KMS-11 (cell line): Measurements from ENCODE around the gene MTUS2.

Source experiments
- H2AFZ ChIP-seq: fragments of 200-600 bp; sonication (generic); 2 replicates; pipeline ENCODE4 v1.6.1; 2016; ENCODE audit warnings: antibody characterized with exemption, mixed run types, low read depth
- H3K27ac ChIP-seq: fragments of 200-600 bp; sonication (generic); 2 replicates; pipeline ENCODE4 v1.6.1; 2016; ENCODE audit warnings: mild to moderate bottlenecking, mixed run types
- H3K27me3 ChIP-seq: fragments of 200-600 bp; sonication (generic); 2 replicates; pipeline ENCODE4 v1.6.1; 2017; ENCODE audit warnings: mild to moderate bottlenecking, low read depth, mixed run types, moderate library complexity; ENCODE audit not compliant: insufficient read depth
- H3K36me3 ChIP-seq: fragments of 200-600 bp; sonication (generic); 2 replicates; pipeline ENCODE4 v1.6.1; 2017; ENCODE audit warnings: mild to moderate bottlenecking, mixed run types; ENCODE audit not compliant: insufficient read depth
- H3K4me1 ChIP-seq: fragments of 200-600 bp; sonication (generic); 2 replicates; pipeline ENCODE4 v1.6.1; 2016; ENCODE audit warnings: mild to moderate bottlenecking, low read depth, mixed run types; ENCODE audit not compliant: poor library complexity, severe bottlenecking
- H3K4me2 ChIP-seq: fragments of 200-600 bp; sonication (generic); 2 replicates; pipeline ENCODE4 v1.7.0; 2016; ENCODE audit warnings: mild to moderate bottlenecking, mixed run types
- H3K4me3 ChIP-seq: fragments of 200-600 bp; sonication (generic); IDR thresholded peaks from 2 replicates; pipeline ENCODE4 v1.6.1; 2017; ENCODE audit warnings: low read depth, low read length, mixed read lengths; ENCODE audit not compliant: insufficient read depth
- H3K79me2 ChIP-seq: fragments of 200-600 bp; sonication (generic); 2 replicates; pipeline ENCODE4 v1.6.1; 2016; ENCODE audit warnings: low read depth, mixed run types; ENCODE audit not compliant: insufficient read depth
- H3K9ac ChIP-seq: fragments of 200-600 bp; sonication (generic); 2 replicates; pipeline ENCODE4 v1.6.1; 2016; ENCODE audit warnings: mild to moderate bottlenecking, mixed run types
- H4K20me1 ChIP-seq: fragments of 200-600 bp; sonication (generic); 2 replicates; pipeline ENCODE4 v1.6.1; 2016; ENCODE audit warnings: mild to moderate bottlenecking, mixed run types; ENCODE audit not compliant: insufficient read depth
- TF ChIP-seq, protein P1 (sequence below): fragments of 200-600 bp; sonication (generic); conservative IDR thresholded peaks from 2 replicates; pipeline ENCODE4 v1.6.1; 2017; ENCODE audit warnings: low read depth, mild to moderate bottlenecking, antibody characterized with exemption, low read length, moderate library complexity, mixed read lengths

Gene MTUS2

GRCh38 chr13:29310806-29311205 is 490.7 kb downstream of the MTUS2 start:
- Histone ChIP-seq H3K36me3 (no peaks in the 10 kb centered on the region), H3K9ac (no peak overlapping the region), H3K4me3 (no peak overlapping the region), H3K27me3 (no peaks in the 10 kb centered on the region), H3K4me2 (no peak overlapping the region), H2AFZ (no peak overlapping the region), H3K4me1 (no peaks in the 10 kb centered on the region), H3K27ac (no peak overlapping the region), H4K20me1 (no peaks in the 10 kb centered on the region), H3K79me2 (no peaks in the 10 kb centered on the region)
- TF ChIP-seq, protein P1, sequence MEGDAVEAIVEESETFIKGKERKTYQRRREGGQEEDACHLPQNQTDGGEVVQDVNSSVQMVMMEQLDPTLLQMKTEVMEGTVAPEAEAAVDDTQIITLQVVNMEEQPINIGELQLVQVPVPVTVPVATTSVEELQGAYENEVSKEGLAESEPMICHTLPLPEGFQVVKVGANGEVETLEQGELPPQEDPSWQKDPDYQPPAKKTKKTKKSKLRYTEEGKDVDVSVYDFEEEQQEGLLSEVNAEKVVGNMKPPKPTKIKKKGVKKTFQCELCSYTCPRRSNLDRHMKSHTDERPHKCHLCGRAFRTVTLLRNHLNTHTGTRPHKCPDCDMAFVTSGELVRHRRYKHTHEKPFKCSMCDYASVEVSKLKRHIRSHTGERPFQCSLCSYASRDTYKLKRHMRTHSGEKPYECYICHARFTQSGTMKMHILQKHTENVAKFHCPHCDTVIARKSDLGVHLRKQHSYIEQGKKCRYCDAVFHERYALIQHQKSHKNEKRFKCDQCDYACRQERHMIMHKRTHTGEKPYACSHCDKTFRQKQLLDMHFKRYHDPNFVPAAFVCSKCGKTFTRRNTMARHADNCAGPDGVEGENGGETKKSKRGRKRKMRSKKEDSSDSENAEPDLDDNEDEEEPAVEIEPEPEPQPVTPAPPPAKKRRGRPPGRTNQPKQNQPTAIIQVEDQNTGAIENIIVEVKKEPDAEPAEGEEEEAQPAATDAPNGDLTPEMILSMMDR = no peak

- Histone ChIP-seq H3K79me2 (no peaks in the 10 kb centered on the region), H3K4me1 (no peaks in the 10 kb centered on the region), H3K36me3 (no peaks in the 10 kb centered on the region), H2AFZ (no peak overlapping the region), H4K20me1 (no peaks in the 10 kb centered on the region), H3K27me3 (no peaks in the 10 kb centered on the region), H3K4me3 (no peak overlapping the region), H3K9ac (no peak overlapping the region), H3K27ac (no peak overlapping the region), H3K4me2 (no peak overlapping the region)
- TF ChIP-seq, protein P1 = no peak
Measured at GRCh38 chr13:29315847-29316246, 495.7 kb downstream of the MTUS2 start.

- TF ChIP-seq, protein P1 = no peak
- Histone ChIP-seq H2AFZ (no peak overlapping the region), H3K4me1 (no peaks in the 10 kb centered on the region), H3K27me3 (no peaks in the 10 kb centered on the region), H3K9ac (no peak overlapping the region), H3K4me3 (no peak overlapping the region), H3K36me3 (no peaks in the 10 kb centered on the region), H4K20me1 (no peaks in the 10 kb centered on the region), H3K79me2 (no peaks in the 10 kb centered on the region), H3K4me2 (no peak overlapping the region), H3K27ac (no peak overlapping the region)
Measured at GRCh38 chr13:29317828-29318227, 497.7 kb downstream of the MTUS2 start.

DNA sequence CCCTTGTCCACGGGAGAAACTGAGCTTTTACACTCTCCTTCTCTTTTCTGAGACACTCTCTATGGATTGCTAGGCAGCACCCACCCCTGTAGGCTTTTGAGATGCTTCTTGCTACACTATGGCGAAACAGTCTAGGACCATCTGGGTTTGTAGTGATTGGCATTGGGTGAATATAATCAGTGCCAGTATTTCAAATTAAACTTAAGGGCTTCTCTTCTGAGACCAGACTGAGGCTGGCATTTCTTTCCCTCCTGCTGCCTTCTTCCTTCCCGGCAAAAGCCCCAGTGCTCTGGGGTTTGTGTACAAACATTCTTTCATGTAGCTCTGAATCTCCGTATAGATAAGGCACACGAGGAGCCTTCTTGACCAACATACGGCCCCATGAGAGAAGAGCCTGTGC is 498.6 kb downstream of the MTUS2 start:
- Histone ChIP-seq H3K4me2 (no peak overlapping the region), H4K20me1 (no peaks in the 10 kb centered on the region), H3K9ac (no peak overlapping the region), H3K27me3 (no peaks in the 10 kb centered on the region), H2AFZ (no peak overlapping the region), H3K36me3 (no peaks in the 10 kb centered on the region), H3K4me3 (no peak overlapping the region), H3K79me2 (no peaks in the 10 kb centered on the region), H3K4me1 (no peaks in the 10 kb centered on the region), H3K27ac (no peak overlapping the region)
- TF ChIP-seq, protein P1 = no peak

DNA sequence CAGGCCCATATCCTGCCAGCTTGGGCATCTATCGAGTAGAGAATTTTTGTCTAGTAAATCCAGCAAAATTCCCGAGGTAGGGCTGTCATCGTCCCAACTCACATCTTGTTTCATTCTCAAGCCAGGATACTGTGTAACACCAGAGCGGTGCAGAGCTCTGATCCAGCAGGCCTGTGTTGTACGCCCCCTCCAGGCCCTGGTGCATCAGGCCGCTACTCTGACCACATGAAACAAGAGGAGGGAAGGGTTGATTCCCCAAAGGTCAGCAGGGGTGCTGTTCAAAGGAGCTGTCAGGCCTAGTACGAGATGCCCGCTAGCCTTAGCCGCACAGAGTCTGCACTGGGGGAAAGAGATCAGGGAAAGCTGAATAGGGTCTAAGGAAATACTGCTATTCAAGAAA is 499.3 kb downstream of the MTUS2 start:
- TF ChIP-seq, protein P1 = no peak
- no peak overlapping the region for H2AFZ ChIP-seq
- H3K4me2 ChIP-seq = no peak overlapping the region
- H3K9ac ChIP-seq = no peak overlapping the region
- H3K4me1 ChIP-seq = no peaks in the 10 kb centered on the region
- H3K79me2 ChIP-seq = no peaks in the 10 kb centered on the region
- H3K27ac ChIP-seq = no peak overlapping the region
- H4K20me1 ChIP-seq = no peaks in the 10 kb centered on the region
- H3K36me3 ChIP-seq = no peaks in the 10 kb centered on the region
- H3K27me3 ChIP-seq = no peaks in the 10 kb centered on the region
- H3K4me3 ChIP-seq = no peak overlapping the region
